Esophagus squamous epithelium (tissue), 5 donors: Measurements from ENCODE around the gene GPX3. TPM values are rescaled to one million over a fixed set of nuclear protein-coding genes. Genes with fewer than 3 reads are reported as not detected.

Source experiments
- DNase-seq: peaks from one replicate; lab custom pipeline; 2025; lab: John Stamatoyannopoulos, UW
- H3K27ac ChIP-seq, 4 donors: fragments of 200-600 bp; sonication (generic); one replicate each; pipeline ENCODE4 v1.5.1; 2016 to 2019; ENCODE audit warnings: mild to moderate bottlenecking in 1 of 4
- H3K27me3 ChIP-seq, 4 donors: fragments of 200-600 bp; sonication (generic); 1 replicate in 3 of 4; 2 replicates in 1 of 4; pipeline versions ENCODE4 v1.5.1 to v1.6.0; 2017 to 2021; ENCODE audit warnings: antibody characterized with exemption in 1 of 4
- H3K36me3 ChIP-seq, 3 donors: fragments of 200-600 bp; sonication (generic); one replicate each; pipeline ENCODE4 v1.5.1; 2016 to 2019
- H3K4me1 ChIP-seq, 3 donors: fragments of 200-600 bp; sonication (generic); one replicate each; pipeline ENCODE4 v1.5.1; 2017 to 2019
- H3K4me3 ChIP-seq, 4 donors: fragments of 200-600 bp; sonication (generic); 1 replicate in 3 of 4; 2 replicates in 1 of 4; pipeline ENCODE4 v1.5.1; 2016 to 2019; ENCODE audit warnings: mild to moderate bottlenecking in 2 of 4, moderate library complexity in 1 of 4
- H3K9me3 ChIP-seq, 3 donors: fragments of 200-600 bp; sonication (generic); one replicate each; pipeline ENCODE4 v1.5.1; 2016 to 2019
- POLR2A ChIP-seq, 4 donors: fragments of 450-650 bp; IDR thresholded peaks; one replicate each; pipeline ENCODE4 v1.6.1; 2017; ENCODE audit warnings: antibody characterized with exemption in 4 of 4, mild to moderate bottlenecking in 4 of 4, moderate library complexity in 3 of 4
- whole genome bisulfite sequencing, 2 donors: methylation state at CpG; one replicate each; pipeline ENCODE4 v1.1.5; 2018; 5-methylcytosine and 5-hydroxymethylcytosine counted together
- intact Hi-C: fragments of 100-400 bp; cut with DNase I; formaldehyde crosslinking; loops from one replicate; pipeline ENCODE4 v1.15.0; 2022
- total RNA-seq, 4 donors: library from RNA; depleted of rRNA; stranded (reverse); fragments of >200 nt; gene quantifications; one replicate each; pipeline ENCODE4 v1.1.0, GENCODE V29; 2016
- TF ChIP-seq, protein P1 (sequence below), 6 experiments: fragments of 450-650 bp in 4 of 6; fragments of 200-600 bp in 2 of 6; sonication (generic) in 2 of 6; IDR thresholded peaks; one replicate each; pipeline ENCODE4 v1.5.1; 2016 to 2019; ENCODE audit warnings: antibody characterized with exemption in 6 of 6, mild to moderate bottlenecking in 4 of 6, moderate library complexity in 4 of 6
- donor health status: DM: yes; HTN: yes; CAD: no.

GPX3 gene
- total RNA-seq, 4 donors from 2014 or later = 166 to 1,028 (median 489) TPM

DNA sequence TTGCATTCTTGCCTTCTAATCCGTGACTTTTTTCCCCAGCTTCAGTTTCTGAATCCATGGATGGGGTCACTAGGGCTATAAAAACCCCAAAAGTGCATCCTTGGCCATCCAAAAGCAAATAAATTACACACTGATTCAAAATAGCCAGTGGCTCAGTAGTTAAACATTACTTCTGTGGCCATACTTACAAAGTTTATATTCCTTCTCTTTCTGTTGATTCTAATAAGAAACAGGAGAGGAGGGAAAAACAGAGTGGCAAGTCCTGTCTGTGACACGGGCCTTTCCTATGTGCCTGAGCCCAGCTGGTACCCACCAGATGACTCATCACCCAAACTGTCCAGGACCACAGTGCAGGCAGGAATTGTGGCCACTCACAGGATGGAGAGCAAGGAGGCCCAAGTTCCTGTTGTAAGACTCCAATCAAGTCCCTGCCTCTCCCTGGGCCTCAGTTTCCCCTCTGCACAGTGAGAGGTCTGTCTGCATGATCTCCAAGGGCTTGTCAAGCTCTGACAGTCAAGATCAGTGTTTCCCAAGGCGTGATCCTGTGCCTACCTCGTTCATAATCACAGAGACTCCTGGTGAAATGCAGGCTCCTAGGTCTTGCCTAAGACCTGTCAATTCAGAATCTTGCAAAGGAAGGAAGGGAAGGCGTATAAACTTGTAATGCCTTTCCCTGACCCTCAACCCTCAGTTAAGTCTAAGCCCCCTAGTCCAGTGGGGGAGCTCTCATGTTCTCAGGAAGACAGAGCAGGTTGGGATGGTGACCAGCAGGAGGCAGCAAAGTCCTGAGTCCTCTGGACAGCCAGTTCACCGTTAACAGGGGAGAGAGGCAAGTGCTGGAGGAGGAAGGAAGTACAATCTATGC, 30.9 kb downstream of the GPX3 start:
- H3K27me3 ChIP-seq = no peaks in the 10 kb centered on the region
- no peak for TF ChIP-seq POLR2A (IDR thresholded peaks at IDR 0.05)
- TF ChIP-seq, protein P1, sequence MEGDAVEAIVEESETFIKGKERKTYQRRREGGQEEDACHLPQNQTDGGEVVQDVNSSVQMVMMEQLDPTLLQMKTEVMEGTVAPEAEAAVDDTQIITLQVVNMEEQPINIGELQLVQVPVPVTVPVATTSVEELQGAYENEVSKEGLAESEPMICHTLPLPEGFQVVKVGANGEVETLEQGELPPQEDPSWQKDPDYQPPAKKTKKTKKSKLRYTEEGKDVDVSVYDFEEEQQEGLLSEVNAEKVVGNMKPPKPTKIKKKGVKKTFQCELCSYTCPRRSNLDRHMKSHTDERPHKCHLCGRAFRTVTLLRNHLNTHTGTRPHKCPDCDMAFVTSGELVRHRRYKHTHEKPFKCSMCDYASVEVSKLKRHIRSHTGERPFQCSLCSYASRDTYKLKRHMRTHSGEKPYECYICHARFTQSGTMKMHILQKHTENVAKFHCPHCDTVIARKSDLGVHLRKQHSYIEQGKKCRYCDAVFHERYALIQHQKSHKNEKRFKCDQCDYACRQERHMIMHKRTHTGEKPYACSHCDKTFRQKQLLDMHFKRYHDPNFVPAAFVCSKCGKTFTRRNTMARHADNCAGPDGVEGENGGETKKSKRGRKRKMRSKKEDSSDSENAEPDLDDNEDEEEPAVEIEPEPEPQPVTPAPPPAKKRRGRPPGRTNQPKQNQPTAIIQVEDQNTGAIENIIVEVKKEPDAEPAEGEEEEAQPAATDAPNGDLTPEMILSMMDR (IDR thresholded peaks at IDR 0.05) = peak; percentile 75 to 87 (median 78)
- DNase-seq = no peak
- H3K9me3 ChIP-seq = no peaks in the 10 kb centered on the region
- intact Hi-C loops = no loop called here
- no peak overlapping the region for H3K4me3 ChIP-seq
- H3K4me1 ChIP-seq = peaks cover 0 to 23% (median 5%) of the 10 kb centered on the region in 3 donors
- peak overlapping the region in 1 of 4 donors; percentile 19 for H3K27ac ChIP-seq
- H3K36me3 ChIP-seq = peaks cover 9 to 99% (median 33%) of the 10 kb centered on the region in 3 donors
- 69 to 77% methylated on average over 5 of the region's 6 CpGs for WGBS, 2 donors

DNA sequence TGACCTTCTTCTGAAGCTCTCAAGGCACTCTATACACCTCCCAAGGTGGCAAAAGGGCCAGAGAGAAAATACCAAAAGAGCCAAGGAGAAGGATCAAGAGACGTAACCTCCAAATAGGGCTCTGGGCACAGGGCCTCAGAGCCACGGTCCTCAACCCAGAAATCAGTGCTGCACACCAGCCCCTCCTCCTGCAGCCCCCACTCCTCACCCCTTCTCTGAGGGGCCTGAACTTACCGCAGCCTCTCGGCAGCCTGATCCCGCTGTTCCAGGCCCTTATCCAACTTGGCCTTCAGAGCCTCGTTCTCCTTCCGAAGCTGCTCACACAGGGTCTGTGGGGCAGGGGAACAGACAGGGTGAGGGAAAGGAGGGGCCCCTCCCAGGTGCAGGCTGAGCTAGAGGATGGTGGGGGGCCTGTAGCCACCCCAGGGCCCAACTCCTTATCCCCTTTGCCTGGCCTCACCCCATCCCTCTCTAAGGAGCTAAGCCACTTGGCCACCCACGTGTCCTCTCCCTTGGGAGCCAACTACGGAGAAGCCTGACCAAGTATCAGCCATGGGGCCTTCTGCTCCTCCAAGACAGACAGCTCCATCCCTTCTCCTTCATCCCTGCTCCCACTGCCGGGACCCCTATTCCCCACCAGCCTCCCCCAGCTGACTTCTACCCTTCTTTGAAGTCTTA, 31.7 kb downstream of the GPX3 start:
- DNase-seq = no peak

GRCh38 chr5:151052836-151053235, 32.4 kb downstream of the GPX3 start:
- Histone ChIP-seq H3K27me3 (no peaks in the 10 kb centered on the region), H3K9me3 (no peaks in the 10 kb centered on the region), H3K27ac (no peak overlapping the region), H3K36me3 (peaks cover 9 to 99% (median 33%) of the 10 kb centered on the region in 3 donors), H3K4me3 (no peak overlapping the region), H3K4me1 (peaks cover 0 to 17% (median 5%) of the 10 kb centered on the region in 3 donors)
- no peak for TF ChIP-seq POLR2A (IDR thresholded peaks at IDR 0.05)
- TF ChIP-seq, protein P1 (IDR thresholded peaks at IDR 0.05) = no peak
- DNase-seq = no peak
- WGBS, 2 donors = 62 to 85% methylated on average over 3 of the region's 3 CpGs
- intact Hi-C loops = loop anchor here (2.0 kb wide), 1 partner anchor 64 kb away; no protein-coding TSS in a partner anchor

More for the DNA sequence above, 31.7 kb downstream of the GPX3 start:
- intact Hi-C loops = loop anchor here (2.0 kb wide), 1 partner anchor 65 kb away; no protein-coding TSS in a partner anchor
- Histone ChIP-seq H3K36me3 (peaks cover 9 to 99% (median 33%) of the 10 kb centered on the region in 3 donors), H3K9me3 (no peaks in the 10 kb centered on the region), H3K4me1 (peaks cover 0 to 23% (median 5%) of the 10 kb centered on the region in 3 donors), H3K4me3 (no peak overlapping the region), H3K27ac (peak overlapping the region; percentile 16 to 40 (median 28)), H3K27me3 (no peaks in the 10 kb centered on the region)
- 76 to 79% methylated on average over 4 to 8 of the region's 10 CpGs for WGBS, 2 donors
- TF ChIP-seq, protein P1 (IDR thresholded peaks at IDR 0.05) = no peak
- TF ChIP-seq POLR2A (IDR thresholded peaks at IDR 0.05) = no peak

DNA sequence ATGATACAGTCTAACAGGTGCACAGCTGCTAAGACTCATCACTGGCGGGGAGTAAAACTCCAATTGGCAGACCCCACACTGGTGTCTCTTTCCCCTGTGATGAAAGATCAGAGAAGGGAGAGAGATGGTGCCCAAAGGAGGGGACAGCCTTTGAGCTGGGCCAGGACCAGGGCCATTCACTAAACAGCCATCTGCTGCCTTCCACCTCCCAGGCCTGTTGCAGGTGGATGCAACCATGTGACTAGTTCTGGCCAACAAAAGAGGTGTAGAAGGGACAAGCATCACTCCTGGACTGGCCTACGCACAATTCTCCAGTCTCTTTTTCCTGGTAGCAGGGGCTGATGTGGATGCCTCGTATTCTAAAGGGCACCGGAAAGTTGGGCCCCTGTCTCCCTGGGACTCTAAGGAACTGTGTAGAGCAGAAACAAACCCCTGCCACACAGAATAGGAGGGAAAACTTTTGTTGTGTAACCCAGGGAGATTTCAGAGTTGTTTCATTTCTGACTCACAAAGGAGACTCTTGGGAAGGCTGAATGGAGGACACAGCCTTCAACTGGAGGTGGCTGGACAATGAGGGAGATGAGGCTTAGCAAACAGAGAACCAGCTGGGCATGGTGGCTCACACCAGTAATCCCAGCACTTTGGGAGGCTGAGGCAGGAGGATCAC, 33.5 kb downstream of the GPX3 start:
- Histone ChIP-seq H3K36me3 (peaks cover 9 to 99% (median 30%) of the 10 kb centered on the region in 3 donors), H3K9me3 (no peaks in the 10 kb centered on the region), H3K27ac (peak overlapping the region in 1 of 4 donors; percentile 46), H3K27me3 (no peaks in the 10 kb centered on the region), H3K4me1 (peaks cover 0 to 11% (median 5%) of the 10 kb centered on the region in 3 donors), H3K4me3 (no peak overlapping the region)
- intact Hi-C loops = loop anchor here (2.0 kb wide), 1 partner anchor 63 kb away; no protein-coding TSS in a partner anchor
- TF ChIP-seq, protein P1 (IDR thresholded peaks at IDR 0.05) = no peak
- TF ChIP-seq POLR2A (IDR thresholded peaks at IDR 0.05) = no peak
- WGBS, 2 donors = 93 to 95% methylated on average over 3 to 4 of the region's 4 CpGs
- no peak for DNase-seq
